ENCODE results near the gene DLG4.
"Not testable (repeated sequence)": the region's sequence is repeated elsewhere in the genome, so short reads cannot be mapped to it uniquely, and the experiment has no call there.

The DLG4 gene

DNA sequence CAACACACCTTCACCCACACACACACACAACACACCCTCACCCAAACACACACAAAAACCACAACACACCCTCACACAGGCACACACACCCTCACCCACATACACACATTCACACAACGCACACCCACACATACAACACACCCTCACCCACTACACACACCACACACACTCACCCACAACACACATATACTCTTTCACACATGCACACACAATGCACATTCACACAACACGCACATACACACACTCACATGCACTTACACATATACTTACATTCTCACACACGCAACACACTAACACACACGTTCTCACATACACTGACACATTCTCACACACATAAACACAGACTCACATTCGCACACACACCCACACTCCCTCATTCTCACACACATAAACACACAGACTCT is 44.3 kb downstream of the DLG4 start:
- Histone ChIP-seq H3K9me3 (ENCODE audit: control insufficient read depth, insufficient read depth, low read length) (peaks cover 12% of the 10 kb centered on the region; the same call in 1 of the 2 replicates), H3K27me3 (ENCODE audit: control insufficient read depth, low read length) (peaks cover 16% of the 10 kb centered on the region), H3K4me2 (ENCODE audit: low read length) (no peak overlapping the region), H4K20me1 (ENCODE audit: control insufficient read depth, insufficient read depth, low read depth, low read length) (no peaks in the 10 kb centered on the region), H3K27ac (ENCODE audit: low read depth, low read length) (no peak overlapping the region), H3F3A (ENCODE audit: control insufficient read depth, insufficient read depth) (no peaks in the 10 kb centered on the region; the same call in 1 of the 2 replicates), H3K79me2 (ENCODE audit: control insufficient read depth, low read length) (no peaks in the 10 kb centered on the region), H3K4me3 (ENCODE audit: low read length) (no peak overlapping the region), H3K36me3 (ENCODE audit: control insufficient read depth, low read length) (no peaks in the 10 kb centered on the region), H3K4me1 (ENCODE audit: control insufficient read depth, low read length) (peaks cover 8% of the 10 kb centered on the region), H3K9me2 (replicated peaks; ENCODE audit: control insufficient read depth, low read length) (no peaks in the 10 kb centered on the region)
- TF ChIP-seq EZH2phosphoT487 (IDR thresholded peaks at IDR 0.05; ENCODE audit: borderline replicate concordance, low read length), result no peak
- TF ChIP-seq, protein P1, sequence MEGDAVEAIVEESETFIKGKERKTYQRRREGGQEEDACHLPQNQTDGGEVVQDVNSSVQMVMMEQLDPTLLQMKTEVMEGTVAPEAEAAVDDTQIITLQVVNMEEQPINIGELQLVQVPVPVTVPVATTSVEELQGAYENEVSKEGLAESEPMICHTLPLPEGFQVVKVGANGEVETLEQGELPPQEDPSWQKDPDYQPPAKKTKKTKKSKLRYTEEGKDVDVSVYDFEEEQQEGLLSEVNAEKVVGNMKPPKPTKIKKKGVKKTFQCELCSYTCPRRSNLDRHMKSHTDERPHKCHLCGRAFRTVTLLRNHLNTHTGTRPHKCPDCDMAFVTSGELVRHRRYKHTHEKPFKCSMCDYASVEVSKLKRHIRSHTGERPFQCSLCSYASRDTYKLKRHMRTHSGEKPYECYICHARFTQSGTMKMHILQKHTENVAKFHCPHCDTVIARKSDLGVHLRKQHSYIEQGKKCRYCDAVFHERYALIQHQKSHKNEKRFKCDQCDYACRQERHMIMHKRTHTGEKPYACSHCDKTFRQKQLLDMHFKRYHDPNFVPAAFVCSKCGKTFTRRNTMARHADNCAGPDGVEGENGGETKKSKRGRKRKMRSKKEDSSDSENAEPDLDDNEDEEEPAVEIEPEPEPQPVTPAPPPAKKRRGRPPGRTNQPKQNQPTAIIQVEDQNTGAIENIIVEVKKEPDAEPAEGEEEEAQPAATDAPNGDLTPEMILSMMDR (IDR thresholded peaks at IDR 0.05; ENCODE audit: low read depth, low read length, poor library complexity, severe bottlenecking), result no peak

DNA sequence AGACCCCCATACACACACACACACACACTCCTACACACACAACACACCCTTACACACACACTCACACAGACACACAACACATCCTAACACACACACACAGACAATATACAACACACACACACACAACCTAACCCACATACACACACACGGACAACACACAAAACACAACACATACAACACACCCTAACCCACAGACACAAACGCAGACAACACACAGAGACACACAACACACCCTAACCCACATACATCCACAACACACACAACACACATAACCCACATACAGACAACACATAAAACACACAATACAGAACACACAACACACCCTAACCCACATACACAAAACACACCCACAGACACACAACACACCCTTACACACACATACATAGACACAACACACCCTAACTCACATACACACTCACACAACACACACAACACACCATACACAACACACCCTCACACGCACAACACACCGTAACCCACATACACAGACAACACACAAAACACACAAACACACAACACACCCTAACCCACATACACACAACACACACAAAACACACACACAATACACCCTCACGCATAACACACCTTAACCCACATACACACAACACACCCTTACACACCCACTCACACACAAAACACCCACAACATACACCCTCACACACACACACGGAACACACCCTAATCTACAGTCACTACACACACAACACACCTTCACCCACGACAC is 44.9 kb downstream of the DLG4 start:
- Histone ChIP-seq H3K4me1 (ENCODE audit: control insufficient read depth, low read length) (peaks cover 8% of the 10 kb centered on the region), H3K9me2 (replicated peaks; ENCODE audit: control insufficient read depth, low read length) (no peaks in the 10 kb centered on the region), H3K27me3 (ENCODE audit: control insufficient read depth, low read length) (peaks cover 16% of the 10 kb centered on the region), H3K4me2 (ENCODE audit: low read length) (no peak overlapping the region), H4K20me1 (ENCODE audit: control insufficient read depth, insufficient read depth, low read depth, low read length) (no peaks in the 10 kb centered on the region), H3K9me3 (ENCODE audit: control insufficient read depth, insufficient read depth, low read length) (peaks cover 12% of the 10 kb centered on the region; the same call in 1 of the 2 replicates), H3K27ac (ENCODE audit: low read depth, low read length) (no peak overlapping the region), H3K36me3 (ENCODE audit: control insufficient read depth, low read length) (no peaks in the 10 kb centered on the region), H3K79me2 (ENCODE audit: control insufficient read depth, low read length) (no peaks in the 10 kb centered on the region), H3F3A (ENCODE audit: control insufficient read depth, insufficient read depth) (no peaks in the 10 kb centered on the region; the same call in 1 of the 2 replicates), H3K4me3 (ENCODE audit: low read length) (no peak overlapping the region)
- no peak for TF ChIP-seq EZH2phosphoT487 (IDR thresholded peaks at IDR 0.05; ENCODE audit: borderline replicate concordance, low read length)
- TF ChIP-seq, protein P1 (IDR thresholded peaks at IDR 0.05; ENCODE audit: low read depth, low read length, poor library complexity, severe bottlenecking), result no peak

DNA sequence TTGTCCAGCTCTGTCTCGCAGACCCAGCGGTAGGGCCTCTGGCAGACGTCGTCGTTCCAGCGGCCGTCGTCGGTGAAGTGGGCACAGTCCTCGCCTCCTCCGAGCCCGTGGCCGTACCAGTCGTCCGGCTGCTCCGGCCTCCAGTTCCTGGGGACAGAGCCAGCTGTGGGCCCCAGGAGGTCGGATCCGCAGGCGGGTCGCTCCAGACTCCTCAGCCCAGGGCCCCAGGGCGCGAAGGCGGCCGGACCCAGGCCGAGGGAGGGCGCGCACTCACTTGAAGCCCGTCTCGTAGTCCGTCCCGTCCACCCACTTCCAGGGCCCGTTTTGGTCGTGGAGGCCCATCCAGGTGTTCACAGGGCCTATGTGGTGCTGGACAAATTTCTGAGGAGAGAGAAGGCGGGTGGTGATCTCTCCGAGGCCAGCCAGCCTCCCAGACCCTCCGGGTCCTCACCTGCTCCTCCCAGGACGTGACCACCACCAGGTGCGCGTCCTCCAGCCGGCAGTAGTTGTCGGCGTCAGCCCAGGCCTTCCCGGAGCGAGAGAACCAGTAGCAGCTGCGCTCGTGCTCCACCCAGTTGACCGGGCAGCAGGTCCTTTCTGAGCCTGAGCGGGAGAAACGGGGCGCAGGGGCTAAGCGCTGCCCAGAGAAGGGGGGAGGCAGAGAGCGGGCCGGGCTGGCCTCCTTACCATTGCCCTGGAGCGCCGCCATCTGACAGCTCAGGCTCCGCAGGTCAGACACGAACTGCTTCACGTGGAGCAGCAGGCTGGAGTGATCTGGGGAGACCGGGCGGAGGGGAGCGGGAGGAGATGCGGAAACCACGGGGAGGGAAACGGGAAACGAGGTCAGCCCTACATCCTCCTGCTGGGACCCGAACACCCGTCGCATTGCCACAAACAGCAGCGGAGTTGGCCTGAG is 45.7 kb downstream of the DLG4 start:
- TF ChIP-seq, protein P1 (IDR thresholded peaks at IDR 0.05; ENCODE audit: low read depth, low read length, poor library complexity, severe bottlenecking), result no peak
- TF ChIP-seq EZH2phosphoT487 (IDR thresholded peaks at IDR 0.05; ENCODE audit: borderline replicate concordance, low read length), result no peak
- H3K4me1 ChIP-seq (ENCODE audit: control insufficient read depth, low read length), result peaks cover 8% of the 10 kb centered on the region
- H3K79me2 ChIP-seq (ENCODE audit: control insufficient read depth, low read length), result no peaks in the 10 kb centered on the region
- no peak overlapping the region for H3K4me3 ChIP-seq (ENCODE audit: low read length)
- no peak overlapping the region for H3K4me2 ChIP-seq (ENCODE audit: low read length)
- peaks cover 13% of the 10 kb centered on the region for H3K27me3 ChIP-seq (ENCODE audit: control insufficient read depth, low read length)
- no peaks in the 10 kb centered on the region for H4K20me1 ChIP-seq (ENCODE audit: control insufficient read depth, insufficient read depth, low read depth, low read length)
- H3K9me2 ChIP-seq (replicated peaks; ENCODE audit: control insufficient read depth, low read length), result no peaks in the 10 kb centered on the region
- H3K27ac ChIP-seq (ENCODE audit: low read depth, low read length), result no peak overlapping the region
- H3K9me3 ChIP-seq (ENCODE audit: control insufficient read depth, insufficient read depth, low read length), result peaks cover 12% of the 10 kb centered on the region; the same call in 1 of the 2 replicates
- H3K36me3 ChIP-seq (ENCODE audit: control insufficient read depth, low read length), result no peaks in the 10 kb centered on the region
- no peaks in the 10 kb centered on the region; the same call in 1 of the 2 replicates for H3F3A ChIP-seq (ENCODE audit: control insufficient read depth, insufficient read depth)

DNA sequence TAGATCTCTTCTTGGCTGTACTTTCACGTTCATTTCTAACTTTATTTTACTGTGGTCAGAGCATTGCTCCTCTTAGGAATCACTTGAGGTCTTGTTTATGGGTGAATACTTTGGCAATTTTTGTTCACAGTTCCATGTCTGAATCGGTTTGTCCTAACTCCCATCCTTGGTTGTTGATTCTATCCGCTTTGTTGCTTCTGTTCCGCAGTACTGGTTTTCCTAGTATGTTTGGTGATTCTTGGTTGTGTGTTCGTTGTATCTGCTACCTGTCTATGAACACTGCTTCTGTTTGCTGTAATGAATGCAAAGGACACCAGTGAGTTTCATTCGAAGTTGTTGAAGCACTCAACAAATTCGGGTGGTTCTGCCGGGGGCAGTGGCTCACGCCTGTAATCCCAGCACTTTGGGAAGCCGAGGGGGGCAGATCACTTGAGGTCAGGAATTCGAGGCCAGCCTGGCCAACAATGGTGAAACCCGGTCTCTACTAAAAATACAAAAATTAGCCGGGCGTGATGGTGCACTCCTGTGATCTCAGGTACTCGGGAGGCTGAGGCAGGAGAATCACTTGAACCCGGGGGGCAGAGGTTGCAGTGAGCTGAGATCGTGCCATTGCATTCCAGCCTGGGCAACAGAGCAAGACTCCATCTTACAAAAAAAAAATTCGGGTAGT is 47.0 kb downstream of the DLG4 start:
- H3K9me3 ChIP-seq (ENCODE audit: control insufficient read depth, insufficient read depth, low read length), result peaks cover 12% of the 10 kb centered on the region; the same call in 1 of the 2 replicates
- not testable (repeated sequence) for H3K27me3 ChIP-seq (ENCODE audit: control insufficient read depth, low read length); H3K79me2 ChIP-seq (ENCODE audit: control insufficient read depth, low read length); H4K20me1 ChIP-seq (ENCODE audit: control insufficient read depth, insufficient read depth, low read depth, low read length); H3K4me2 ChIP-seq (ENCODE audit: low read length); H3K27ac ChIP-seq (ENCODE audit: low read depth, low read length); H3K4me1 ChIP-seq (ENCODE audit: control insufficient read depth, low read length); H3K36me3 ChIP-seq (ENCODE audit: control insufficient read depth, low read length); H3K4me3 ChIP-seq (ENCODE audit: low read length); H3F3A ChIP-seq (ENCODE audit: control insufficient read depth, insufficient read depth); H3K9me2 ChIP-seq (replicated peaks; ENCODE audit: control insufficient read depth, low read length)

DNA sequence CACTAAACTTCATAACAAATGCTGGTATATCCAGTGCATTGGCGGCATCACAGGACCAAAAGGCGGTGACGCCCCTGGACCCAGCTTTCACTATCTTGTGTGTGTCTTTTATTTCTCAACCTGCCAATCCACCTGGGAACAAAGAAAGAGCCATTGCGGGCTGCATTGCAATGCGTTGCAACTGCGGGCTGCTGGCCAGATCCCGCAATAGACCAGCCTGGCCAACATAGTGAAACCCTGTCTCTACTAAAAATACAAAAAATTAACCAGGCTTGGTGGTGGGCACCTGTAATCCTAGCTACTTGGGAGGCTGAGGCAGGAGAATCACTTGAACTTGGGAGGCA is 50.1 kb downstream of the DLG4 start:
- H3K4me1 ChIP-seq (ENCODE audit: control insufficient read depth, low read length); H3K9me2 ChIP-seq (replicated peaks; ENCODE audit: control insufficient read depth, low read length); H3K4me3 ChIP-seq (ENCODE audit: low read length); H3K27me3 ChIP-seq (ENCODE audit: control insufficient read depth, low read length); H3K79me2 ChIP-seq (ENCODE audit: control insufficient read depth, low read length); H3K27ac ChIP-seq (ENCODE audit: low read depth, low read length); H4K20me1 ChIP-seq (ENCODE audit: control insufficient read depth, insufficient read depth, low read depth, low read length); H3F3A ChIP-seq (ENCODE audit: control insufficient read depth, insufficient read depth); H3K9me3 ChIP-seq (ENCODE audit: control insufficient read depth, insufficient read depth, low read length); H3K36me3 ChIP-seq (ENCODE audit: control insufficient read depth, low read length); H3K4me2 ChIP-seq (ENCODE audit: low read length): not testable (repeated sequence)

All from DOHH2 (cell line).